Measurements from ENCODE around the gene MAST1. TPM values are rescaled to one million over a fixed set of nuclear protein-coding genes. Genes with fewer than 3 reads are reported as not detected.
"Not testable (repeated sequence)": the region's sequence is repeated elsewhere in the genome, so short reads cannot be mapped to it uniquely, and the experiment has no call there.

The MAST1 gene
- total RNA-seq, 2 donors from 2014 or later = 1.3 to 2.4 TPM

DNA sequence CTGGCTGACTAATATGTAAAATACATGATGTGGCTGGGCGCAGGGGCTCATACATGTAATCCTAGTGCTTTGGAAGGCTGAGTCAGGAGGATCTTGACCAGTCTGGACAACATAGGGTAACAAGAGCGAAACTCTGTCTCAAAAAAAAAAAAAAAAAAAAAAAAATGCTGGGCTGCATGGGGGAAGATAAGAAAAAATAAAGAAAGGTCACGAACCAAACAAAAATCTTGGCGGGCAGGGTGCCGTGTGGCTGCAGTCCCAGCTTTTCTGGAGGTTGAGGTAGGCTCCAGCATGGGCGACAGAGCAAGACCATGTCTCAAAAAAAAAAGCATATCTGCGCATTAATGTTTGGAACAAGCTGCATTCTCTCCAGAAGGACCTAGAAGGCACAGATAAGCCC, 23.2 kb upstream of the MAST1 start:
- no peaks in the 10 kb centered on the region for H3K27me3 ChIP-seq (replicated peaks; ENCODE audit: insufficient read depth)
- H3K4me1 ChIP-seq (replicated peaks) = no peaks in the 10 kb centered on the region
- H3K36me3 ChIP-seq = no peaks in the 10 kb centered on the region
- TF ChIP-seq, protein P1, sequence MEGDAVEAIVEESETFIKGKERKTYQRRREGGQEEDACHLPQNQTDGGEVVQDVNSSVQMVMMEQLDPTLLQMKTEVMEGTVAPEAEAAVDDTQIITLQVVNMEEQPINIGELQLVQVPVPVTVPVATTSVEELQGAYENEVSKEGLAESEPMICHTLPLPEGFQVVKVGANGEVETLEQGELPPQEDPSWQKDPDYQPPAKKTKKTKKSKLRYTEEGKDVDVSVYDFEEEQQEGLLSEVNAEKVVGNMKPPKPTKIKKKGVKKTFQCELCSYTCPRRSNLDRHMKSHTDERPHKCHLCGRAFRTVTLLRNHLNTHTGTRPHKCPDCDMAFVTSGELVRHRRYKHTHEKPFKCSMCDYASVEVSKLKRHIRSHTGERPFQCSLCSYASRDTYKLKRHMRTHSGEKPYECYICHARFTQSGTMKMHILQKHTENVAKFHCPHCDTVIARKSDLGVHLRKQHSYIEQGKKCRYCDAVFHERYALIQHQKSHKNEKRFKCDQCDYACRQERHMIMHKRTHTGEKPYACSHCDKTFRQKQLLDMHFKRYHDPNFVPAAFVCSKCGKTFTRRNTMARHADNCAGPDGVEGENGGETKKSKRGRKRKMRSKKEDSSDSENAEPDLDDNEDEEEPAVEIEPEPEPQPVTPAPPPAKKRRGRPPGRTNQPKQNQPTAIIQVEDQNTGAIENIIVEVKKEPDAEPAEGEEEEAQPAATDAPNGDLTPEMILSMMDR (IDR thresholded peaks at IDR 0.05) = no peak
- TF ChIP-seq POLR2AphosphoS5 (IDR thresholded peaks at IDR 0.05) (no peak), POLR2A (IDR thresholded peaks at IDR 0.05) (no peak)
- 91% methylated on average over 7 of the region's 7 CpGs for WGBS
- intact Hi-C loops (cut with DNase I) = no loop called here
- no peaks in the 10 kb centered on the region for H3K9me3 ChIP-seq
- H3K27ac ChIP-seq = no peak overlapping the region
- DNase-seq (ENCODE audit: low spot score) = no peak
- no peak overlapping the region for H3K4me3 ChIP-seq

DNA sequence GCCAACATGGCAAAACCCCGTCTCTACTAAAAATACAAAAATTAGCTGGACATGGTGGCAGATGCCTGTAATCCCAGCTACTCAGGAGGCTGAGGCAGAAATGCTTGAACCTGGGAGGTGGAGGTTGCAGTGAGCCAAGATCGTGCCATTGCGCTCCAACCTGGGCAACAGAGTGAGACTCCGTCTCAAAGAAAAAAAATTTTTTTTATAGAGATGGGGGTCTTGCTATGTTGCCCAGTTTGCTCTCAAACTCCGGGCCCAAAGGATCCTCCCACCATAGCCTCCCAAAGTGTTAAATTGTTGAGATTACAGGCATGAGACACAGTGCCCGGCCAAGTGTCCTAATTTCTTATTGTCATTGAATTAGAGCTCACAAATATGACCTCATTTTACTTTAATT, 21.1 kb upstream of the MAST1 start:
- H3K9me3 ChIP-seq; H3K4me3 ChIP-seq; H3K36me3 ChIP-seq; H3K4me1 ChIP-seq (replicated peaks); intact Hi-C loops (cut with DNase I); H3K27ac ChIP-seq; DNase-seq (ENCODE audit: low spot score); H3K27me3 ChIP-seq (replicated peaks; ENCODE audit: insufficient read depth): not testable (repeated sequence)
- 86% methylated on average over 6 of the region's 6 CpGs for WGBS

DNA sequence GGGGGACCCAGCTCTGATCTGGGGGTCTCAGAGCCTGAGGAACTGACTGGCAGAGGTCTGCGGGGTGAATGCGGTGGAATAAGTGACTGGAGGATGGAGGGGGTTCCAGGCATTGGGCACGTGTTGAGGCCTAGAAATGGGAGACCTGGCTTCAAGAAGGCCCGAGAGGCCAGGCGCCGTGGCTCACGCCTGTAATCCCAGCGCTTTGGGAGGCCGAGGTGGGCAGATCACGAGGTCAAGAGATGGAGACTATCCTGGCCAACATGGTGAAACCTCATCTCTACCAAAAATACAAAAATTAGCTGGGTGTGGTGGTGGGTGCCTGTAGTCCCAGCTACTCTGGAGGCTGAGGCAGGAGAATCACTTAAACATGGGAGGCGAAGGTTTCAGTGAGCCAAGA, 20.5 kb upstream of the MAST1 start:
- H3K4me1 ChIP-seq (replicated peaks); H3K27me3 ChIP-seq (replicated peaks; ENCODE audit: insufficient read depth); H3K27ac ChIP-seq; H3K9me3 ChIP-seq; H3K4me3 ChIP-seq; DNase-seq (ENCODE audit: low spot score); H3K36me3 ChIP-seq; intact Hi-C loops (cut with DNase I): not testable (repeated sequence)
- 93% methylated on average over 11 of the region's 11 CpGs for WGBS

DNA sequence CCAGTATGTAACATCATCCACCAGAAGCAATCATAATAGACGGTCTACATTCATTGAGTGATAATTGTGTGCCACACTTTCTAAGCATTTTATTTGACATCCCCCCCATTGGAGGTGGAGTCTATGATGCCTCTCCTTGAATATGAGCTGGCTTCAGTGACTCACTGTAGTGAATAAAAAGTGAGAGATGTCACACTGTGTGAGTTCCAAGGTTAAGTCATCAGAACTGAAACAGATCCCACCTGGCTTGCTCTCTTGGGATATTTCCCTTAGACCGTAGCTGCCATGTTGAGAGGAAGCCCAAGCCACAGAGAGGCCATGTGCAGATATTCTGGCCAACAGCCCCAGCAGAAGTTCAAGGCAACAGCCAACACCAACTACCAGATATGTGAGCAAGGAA, 16.6 kb upstream of the MAST1 start:
- Histone ChIP-seq H3K4me1 (replicated peaks) (no peaks in the 10 kb centered on the region), H3K36me3 (no peaks in the 10 kb centered on the region), H3K27me3 (replicated peaks; ENCODE audit: insufficient read depth) (no peaks in the 10 kb centered on the region), H3K27ac (no peak overlapping the region), H3K9me3 (no peaks in the 10 kb centered on the region), H3K4me3 (no peak overlapping the region)
- intact Hi-C loops (cut with DNase I) = no loop called here
- 91% methylated on average over 2 of the region's 2 CpGs for WGBS
- no peak for DNase-seq (ENCODE audit: low spot score)
- TF ChIP-seq POLR2A (IDR thresholded peaks at IDR 0.05) (no peak), POLR2AphosphoS5 (IDR thresholded peaks at IDR 0.05) (no peak)
- TF ChIP-seq, protein P1 (IDR thresholded peaks at IDR 0.05) = no peak

DNA sequence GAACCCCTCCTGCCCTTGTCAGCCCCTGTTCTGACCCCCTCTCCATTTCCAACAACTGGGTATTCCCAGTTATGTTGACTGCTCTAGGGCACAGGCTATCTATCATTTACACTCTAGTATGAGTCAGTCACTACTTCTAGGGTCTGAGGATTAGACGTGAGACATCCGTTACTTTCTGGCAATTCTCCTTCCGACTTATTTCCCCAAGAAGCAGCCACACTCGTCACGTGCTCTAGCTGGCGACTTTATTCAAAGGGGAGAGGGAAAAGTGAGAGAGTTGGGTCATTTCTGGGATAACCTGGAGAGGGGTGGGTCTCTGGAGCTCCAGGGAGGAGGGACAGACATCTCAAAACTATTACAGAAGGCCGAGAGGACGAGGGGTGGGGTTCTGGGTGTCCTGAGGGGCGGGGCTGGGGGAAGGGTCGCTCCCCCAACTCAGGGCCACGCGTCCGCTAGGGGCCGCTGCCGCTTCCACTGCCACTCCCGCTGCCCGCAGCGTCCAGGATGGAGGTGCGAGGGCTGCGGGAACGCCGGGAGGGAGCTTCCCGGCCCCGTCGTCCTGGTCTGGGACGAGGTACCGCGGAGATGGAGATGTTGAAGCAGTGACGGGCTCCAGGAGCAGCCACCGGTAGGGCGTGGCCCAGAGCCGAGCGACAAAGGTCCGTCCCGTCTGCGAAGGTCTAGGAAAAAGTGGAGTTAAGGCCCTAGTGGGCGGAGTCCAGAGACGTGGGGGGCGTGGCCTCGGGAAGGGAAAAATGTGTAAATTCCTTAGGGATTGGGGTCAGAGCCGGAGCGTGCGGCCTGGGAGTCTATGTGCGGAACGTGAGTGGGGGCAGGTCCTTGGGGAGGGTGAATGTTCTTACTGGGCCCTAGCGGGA, 12.8 kb upstream of the MAST1 start:
- H3K4me1 ChIP-seq (replicated peaks) = no peaks in the 10 kb centered on the region
- DNase-seq (ENCODE audit: low spot score) = no peak
- no peak overlapping the region for H3K27ac ChIP-seq
- intact Hi-C loops (cut with DNase I) = no loop called here
- no peaks in the 10 kb centered on the region for H3K36me3 ChIP-seq
- WGBS = 6% methylated on average over 46 of the region's 46 CpGs
- TF ChIP-seq, protein P1 (IDR thresholded peaks at IDR 0.05) = no peak
- TF ChIP-seq POLR2AphosphoS5 (IDR thresholded peaks at IDR 0.05) (no peak), POLR2A (IDR thresholded peaks at IDR 0.05) (no peak)
- H3K9me3 ChIP-seq = no peaks in the 10 kb centered on the region
- H3K27me3 ChIP-seq (replicated peaks; ENCODE audit: insufficient read depth) = peaks cover 4% of the 10 kb centered on the region
- H3K4me3 ChIP-seq = no peak overlapping the region

DNA sequence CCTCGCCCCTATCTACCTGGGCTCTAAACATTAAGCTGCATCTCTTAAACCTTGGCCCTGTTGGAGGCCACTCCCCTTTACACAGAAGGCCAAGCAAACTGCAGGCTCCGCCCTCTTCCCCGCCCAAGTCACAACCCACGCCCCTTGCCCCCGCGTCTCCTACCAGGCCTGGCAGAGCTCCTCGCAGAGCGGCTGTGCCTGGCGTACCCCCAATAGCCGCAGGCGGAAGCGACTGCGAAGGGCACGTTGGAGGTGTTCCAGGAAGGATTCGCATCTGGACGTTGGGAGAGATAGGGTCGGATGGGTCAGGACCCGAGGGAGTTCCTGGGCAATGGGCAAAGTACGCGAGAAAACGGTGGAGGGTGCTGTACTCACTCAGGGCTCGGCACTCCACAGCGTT, 9.8 kb upstream of the MAST1 start:
- Histone ChIP-seq H3K9me3 (no peaks in the 10 kb centered on the region), H3K36me3 (no peaks in the 10 kb centered on the region), H3K4me3 (no peak overlapping the region), H3K27ac (no peak overlapping the region), H3K27me3 (replicated peaks; ENCODE audit: insufficient read depth) (peaks cover 4% of the 10 kb centered on the region), H3K4me1 (replicated peaks) (no peaks in the 10 kb centered on the region)
- no peak for TF ChIP-seq POLR2A (IDR thresholded peaks at IDR 0.05)
- intact Hi-C loops (cut with DNase I) = no loop called here
- no peak for DNase-seq (ENCODE audit: low spot score)
- 10% methylated on average over 23 of the region's 23 CpGs for WGBS

Data from prostate gland (tissue), 2 donors.